PC-9 (cell line): ENCODE measurements around the gene SLC39A9. TPM values are rescaled to one million over a fixed set of nuclear protein-coding genes. Genes with fewer than 3 reads are reported as not detected.
"Not testable (repeated sequence)": the region's sequence is repeated elsewhere in the genome, so short reads cannot be mapped to it uniquely, and the experiment has no call there.

ENCODE experiments used
- BruUV-seq: library from RNA; stranded (reverse); fragments of 400-500 nt; replicated peaks from 2 replicates; lab custom pipeline; 2021; lab: Mats Ljungman, UMichigan
- CTCF ChIA-PET: fragments of 300-600 bp; sonication (Branson Sonifier 250); formaldehyde crosslinking; loops from one replicate; lab custom pipeline; 2022; ENCODE audit warnings: antibody characterized with exemption; lab: Charles Lee
- POLR2A ChIA-PET: fragments of 300-600 bp; sonication (Branson Sonifier 250); formaldehyde crosslinking; loops from one replicate; lab custom pipeline; 2022; ENCODE audit warnings: antibody characterized with exemption; ENCODE audit not compliant: unreplicated experiment; lab: Charles Lee
- DNase-seq, 2 experiments: peaks; one replicate each; pipeline versions ENCODE4 v3.0.0 to v3.0.0-alpha.2; 2015 to 2022; ENCODE audit warnings: mixed read lengths in 1 of 2
- H2AFZ ChIP-seq: fragments of 200-600 bp; sonication (generic); 2 replicates; pipeline ENCODE4 v1.8.1; 2017; ENCODE audit warnings: antibody characterized with exemption
- H3F3A ChIP-seq: fragments of 200-600 bp; sonication (generic); 2 replicates; pipeline ENCODE4 v1.8.1; 2017; ENCODE audit warnings: antibody characterized with exemption, mild to moderate bottlenecking, low read depth; ENCODE audit not compliant: insufficient read depth
- H3K27ac ChIP-seq: fragments of 200-600 bp; sonication (generic); 2 replicates; pipeline ENCODE4 v1.6.1; 2016; ENCODE audit warnings: mixed run types
- H3K27me3 ChIP-seq: fragments of 200-600 bp; sonication (generic); 2 replicates; pipeline ENCODE4 v1.6.1; 2016; ENCODE audit warnings: low read depth, mixed run types; ENCODE audit not compliant: insufficient read depth
- H3K36me3 ChIP-seq: fragments of 200-600 bp; sonication (generic); 2 replicates; pipeline ENCODE4 v1.6.1; 2016; ENCODE audit warnings: low read depth, mixed run types
- H3K4me1 ChIP-seq: fragments of 200-600 bp; sonication (generic); replicated peaks from 2 replicates; pipeline ENCODE4 v1.6.1; 2016; ENCODE audit warnings: mixed run types; ENCODE audit not compliant: insufficient read depth
- H3K4me2 ChIP-seq: fragments of 200-600 bp; sonication (generic); 2 replicates; pipeline ENCODE4 v1.6.1; 2017; ENCODE audit warnings: mixed run types
- H3K4me3 ChIP-seq: fragments of 200-600 bp; sonication (generic); 2 replicates; pipeline ENCODE4 v1.6.1; 2016; ENCODE audit warnings: mixed run types
- H3K79me2 ChIP-seq: fragments of 200-600 bp; sonication (generic); 2 replicates; pipeline ENCODE4 v1.6.1; 2017; ENCODE audit warnings: low read depth, mixed run types
- H3K9me2 ChIP-seq: fragments of 200-600 bp; sonication (generic); 2 replicates; pipeline ENCODE4 v1.8.1; 2017; ENCODE audit warnings: mild to moderate bottlenecking; ENCODE audit not compliant: insufficient read depth
- H3K9me3 ChIP-seq: fragments of 200-600 bp; sonication (generic); 2 replicates; pipeline ENCODE4 v1.8.1; 2016; ENCODE audit warnings: low read depth; ENCODE audit not compliant: insufficient read depth
- H4K20me1 ChIP-seq: fragments of 200-600 bp; sonication (generic); 2 replicates; pipeline ENCODE4 v1.8.1; 2017; ENCODE audit not compliant: insufficient read depth
- EZH2 ChIP-seq: fragments of 200-600 bp; sonication (generic); IDR thresholded peaks from 2 replicates; pipeline ENCODE4 v1.8.0; 2017; ENCODE audit warnings: antibody characterized with exemption, low read depth
- intact Hi-C: fragments of 100-400 bp; cut with micrococcal nuclease; formaldehyde crosslinking; loops from one replicate; pipeline ENCODE4 v1.10.0; 2022; ENCODE audit not compliant: unreplicated experiment
- total RNA-seq: library from RNA; stranded (reverse); gene quantifications from 2 replicates; pipeline ENCODE4 v1.2.3, GENCODE V29; 2021
- TF ChIP-seq, protein P1 (sequence below): fragments of 200-600 bp; sonication (generic); conservative IDR thresholded peaks from 2 replicates; pipeline ENCODE4 v1.6.1; 2017; ENCODE audit warnings: mixed run types, antibody characterized with exemption, mild to moderate bottlenecking, moderate library complexity

The SLC39A9 gene
- total RNA-seq, 1 experiment from 2014 or later = 95.1 TPM

DNA sequence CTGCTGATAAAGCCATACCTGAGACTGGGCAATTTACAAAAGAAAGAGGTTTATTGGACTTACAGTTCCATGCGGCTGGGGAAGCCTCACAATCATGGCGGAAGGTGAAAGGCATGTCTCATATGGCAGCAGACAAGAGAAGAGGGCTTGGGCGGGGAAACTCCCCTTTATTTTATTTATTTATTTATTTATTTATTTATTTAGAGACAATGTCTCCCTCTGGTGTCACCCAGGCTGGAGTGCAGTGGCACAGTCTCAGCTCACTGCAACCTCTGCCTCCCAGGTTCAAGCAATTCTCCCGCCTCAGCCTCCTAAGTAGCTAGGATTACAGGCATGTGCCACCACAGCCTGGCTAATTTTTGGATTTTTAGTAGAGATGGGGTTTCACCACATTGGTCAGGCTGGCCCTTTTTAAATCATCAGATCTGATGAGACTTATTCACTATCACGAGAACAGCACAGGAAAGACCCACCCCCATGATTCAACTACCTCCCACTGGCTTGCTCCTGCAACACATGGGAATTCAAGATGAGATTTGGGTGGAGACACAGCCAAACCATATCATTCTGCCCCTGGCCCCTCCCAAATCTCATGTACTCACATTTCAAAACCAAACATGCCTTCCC, 78.4 kb downstream of the SLC39A9 start:
- CTCF ChIA-PET, H3K4me2 ChIP-seq, BruUV-seq, H3K27ac ChIP-seq, H4K20me1 ChIP-seq, H3K4me3 ChIP-seq, intact Hi-C loops, H3K9me3 ChIP-seq, H2AFZ ChIP-seq, H3K9me2 ChIP-seq, DNase-seq, H3K36me3 ChIP-seq, H3K27me3 ChIP-seq, H3K79me2 ChIP-seq: not testable (repeated sequence)
- Histone ChIP-seq H3K4me1 (peaks cover 22% of the 10 kb centered on the region), H3F3A (peaks cover 23% of the 10 kb centered on the region; the same call in 1 of the 2 replicates)
- TF ChIP-seq, protein P1, sequence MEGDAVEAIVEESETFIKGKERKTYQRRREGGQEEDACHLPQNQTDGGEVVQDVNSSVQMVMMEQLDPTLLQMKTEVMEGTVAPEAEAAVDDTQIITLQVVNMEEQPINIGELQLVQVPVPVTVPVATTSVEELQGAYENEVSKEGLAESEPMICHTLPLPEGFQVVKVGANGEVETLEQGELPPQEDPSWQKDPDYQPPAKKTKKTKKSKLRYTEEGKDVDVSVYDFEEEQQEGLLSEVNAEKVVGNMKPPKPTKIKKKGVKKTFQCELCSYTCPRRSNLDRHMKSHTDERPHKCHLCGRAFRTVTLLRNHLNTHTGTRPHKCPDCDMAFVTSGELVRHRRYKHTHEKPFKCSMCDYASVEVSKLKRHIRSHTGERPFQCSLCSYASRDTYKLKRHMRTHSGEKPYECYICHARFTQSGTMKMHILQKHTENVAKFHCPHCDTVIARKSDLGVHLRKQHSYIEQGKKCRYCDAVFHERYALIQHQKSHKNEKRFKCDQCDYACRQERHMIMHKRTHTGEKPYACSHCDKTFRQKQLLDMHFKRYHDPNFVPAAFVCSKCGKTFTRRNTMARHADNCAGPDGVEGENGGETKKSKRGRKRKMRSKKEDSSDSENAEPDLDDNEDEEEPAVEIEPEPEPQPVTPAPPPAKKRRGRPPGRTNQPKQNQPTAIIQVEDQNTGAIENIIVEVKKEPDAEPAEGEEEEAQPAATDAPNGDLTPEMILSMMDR = peak; percentile 37
- POLR2A ChIA-PET = interaction anchor here (0.7 kb wide), 1 partner anchor 684 kb away, joined by 15 read pairs; the partner anchor contains the start of gene ZFP36L1

DNA sequence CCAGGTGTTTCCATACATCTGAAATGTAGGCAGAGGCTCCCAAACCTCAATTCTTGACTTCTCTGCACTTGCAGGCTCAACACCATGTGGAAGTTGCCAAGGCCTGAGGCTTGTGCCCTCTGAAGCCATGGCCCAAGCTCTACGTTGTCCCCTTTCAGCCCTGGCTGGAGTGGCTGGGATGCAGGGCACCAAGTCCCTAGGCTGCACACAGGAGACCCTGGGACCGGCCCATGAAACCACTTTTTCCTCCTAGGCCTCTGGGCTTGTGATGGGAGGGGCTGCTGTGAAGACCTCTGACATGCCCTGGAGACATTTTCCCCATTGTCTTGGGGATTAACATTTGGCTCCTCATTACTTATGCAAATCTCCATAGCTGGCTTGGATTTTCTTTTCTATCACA, 79.6 kb downstream of the SLC39A9 start:
- H3K36me3 ChIP-seq, CTCF ChIA-PET, intact Hi-C loops, H3K4me3 ChIP-seq, H4K20me1 ChIP-seq, H2AFZ ChIP-seq, H3K27me3 ChIP-seq, H3K9me2 ChIP-seq, H3K4me2 ChIP-seq, H3K9me3 ChIP-seq, DNase-seq, H3K79me2 ChIP-seq, BruUV-seq, H3K27ac ChIP-seq, POLR2A ChIA-PET: not testable (repeated sequence)
- Histone ChIP-seq H3K4me1 (peaks cover 15% of the 10 kb centered on the region), H3F3A (peaks cover 12% of the 10 kb centered on the region; the same call in 1 of the 2 replicates)

DNA sequence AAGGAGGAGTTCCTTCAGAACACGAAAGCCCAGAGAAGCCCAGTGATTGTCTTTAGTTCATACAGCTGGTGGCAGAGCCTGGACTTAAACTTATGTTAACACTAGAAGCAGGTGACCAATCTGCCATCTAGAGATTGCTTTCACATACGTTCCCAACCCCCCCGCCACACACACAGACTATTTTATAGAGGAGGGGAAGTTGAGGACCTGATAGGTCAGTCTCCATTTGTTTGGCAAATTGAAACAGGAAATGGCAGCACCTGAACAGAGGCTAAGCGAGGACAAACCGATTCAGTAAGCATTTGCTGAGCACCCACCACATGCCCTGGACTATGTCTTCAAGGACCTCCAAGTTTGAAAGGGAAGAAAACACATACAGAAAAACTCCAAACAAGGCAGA, 81.2 kb downstream of the SLC39A9 start:
- CTCF ChIA-PET = no interaction called here
- Histone ChIP-seq H3K27ac (no peak overlapping the region), H2AFZ (no peak overlapping the region), H3K4me3 (no peak overlapping the region), H3K4me1 (no peaks in the 10 kb centered on the region), H3K9me2 (no peaks in the 10 kb centered on the region), H3K79me2 (no peaks in the 10 kb centered on the region), H3K27me3 (peaks cover 9% of the 10 kb centered on the region; the same call in 1 of the 2 replicates), H3K4me2 (no peak overlapping the region), H3K9me3 (no peaks in the 10 kb centered on the region), H4K20me1 (no peaks in the 10 kb centered on the region), H3K36me3 (no peaks in the 10 kb centered on the region), H3F3A (no peaks in the 10 kb centered on the region)
- DNase-seq = no peak
- POLR2A ChIA-PET = no interaction called here
- BruUV-seq = no TSS peak
- TF ChIP-seq, protein P1 = no peak
- TF ChIP-seq EZH2 = no peak
- intact Hi-C loops = no loop called here

DNA sequence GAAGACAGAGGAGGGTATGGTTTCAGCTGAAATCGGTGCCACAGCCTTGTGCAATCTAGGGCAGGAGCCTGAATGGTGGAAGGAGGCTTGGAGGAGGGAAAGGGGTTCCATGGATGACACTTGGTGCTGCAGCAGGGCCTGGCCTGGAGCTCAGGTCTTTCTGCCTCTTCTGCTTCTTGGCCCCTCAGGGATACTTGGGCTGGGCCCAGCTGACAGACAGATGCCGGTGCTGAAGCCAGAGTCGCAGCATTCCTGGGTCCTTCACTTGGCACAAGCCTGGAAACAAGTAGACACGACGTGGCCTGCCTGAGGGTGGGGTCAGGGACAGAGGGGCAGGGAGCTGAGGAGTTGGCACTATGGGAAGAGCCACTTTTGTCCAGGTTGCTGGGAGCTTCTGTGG, 81.6 kb downstream of the SLC39A9 start:
- TF ChIP-seq EZH2 = no peak
- TF ChIP-seq, protein P1 = no peak
- Histone ChIP-seq H3K4me2 (no peak overlapping the region), H3K4me3 (no peak overlapping the region), H3K79me2 (no peaks in the 10 kb centered on the region), H3F3A (no peaks in the 10 kb centered on the region), H3K36me3 (no peaks in the 10 kb centered on the region), H4K20me1 (no peaks in the 10 kb centered on the region), H3K9me3 (no peaks in the 10 kb centered on the region), H3K4me1 (no peaks in the 10 kb centered on the region), H3K27ac (no peak overlapping the region), H3K27me3 (peaks cover 13% of the 10 kb centered on the region; the same call in 1 of the 2 replicates), H2AFZ (no peak overlapping the region), H3K9me2 (no peaks in the 10 kb centered on the region)
- CTCF ChIA-PET = no interaction called here
- DNase-seq = no peak
- intact Hi-C loops = no loop called here
- POLR2A ChIA-PET = no interaction called here
- no TSS peak for BruUV-seq
